ENCODE measurements around the gene RAD52.

Gene RAD52

GRCh38 chr12:981176-981828, 31.8 kb upstream of the RAD52 start:
- no peak for DNase-seq
- TF ChIP-seq POLR2A (IDR thresholded peaks at IDR 0.05; ENCODE audit: low read length) (no peak), GATA1 (IDR thresholded peaks at IDR 0.05; ENCODE audit: low read depth, low read length) (no peak)

- TF ChIP-seq POLR2A (IDR thresholded peaks at IDR 0.05; ENCODE audit: low read length): no peak
- no peak for TF ChIP-seq GATA1 (IDR thresholded peaks at IDR 0.05; ENCODE audit: low read depth, low read length)
- DNase-seq: peak; percentile 68 to 91
Observed at GRCh38 chr12:979349-979748, 29.9 kb upstream of the RAD52 start.

- DNase-seq: peak; percentile 26 to 52
- TF ChIP-seq POLR2A (IDR thresholded peaks at IDR 0.05; ENCODE audit: low read length) (no peak), GATA1 (IDR thresholded peaks at IDR 0.05; ENCODE audit: low read depth, low read length) (no peak)
Observed at GRCh38 chr12:977156-977555, 27.7 kb upstream of the RAD52 start.

- TF ChIP-seq GATA1 (IDR thresholded peaks at IDR 0.05; ENCODE audit: low read depth, low read length): no peak
- TF ChIP-seq POLR2A (IDR thresholded peaks at IDR 0.05; ENCODE audit: low read length): no peak
- peak in 1 of 2 experiments; percentile 32 for DNase-seq
Observed at GRCh38 chr12:976644-977043, 27.1 kb upstream of the RAD52 start.

- DNase-seq: no peak
- no peak for TF ChIP-seq GATA1 (IDR thresholded peaks at IDR 0.05; ENCODE audit: low read depth, low read length)
- TF ChIP-seq POLR2A (IDR thresholded peaks at IDR 0.05; ENCODE audit: low read length): no peak
Observed at GRCh38 chr12:974271-974862, 24.9 kb upstream of the RAD52 start.

GRCh38 chr12:971991-972390, 22.5 kb upstream of the RAD52 start:
- TF ChIP-seq GATA1 (IDR thresholded peaks at IDR 0.05; ENCODE audit: low read depth, low read length) (no peak), POLR2A (IDR thresholded peaks at IDR 0.05; ENCODE audit: low read length) (no peak)

GRCh38 chr12:969821-970220, 20.3 kb upstream of the RAD52 start:
- no peak for DNase-seq
- no peak for TF ChIP-seq GATA1 (IDR thresholded peaks at IDR 0.05; ENCODE audit: low read depth, low read length)
- TF ChIP-seq POLR2A (IDR thresholded peaks at IDR 0.05; ENCODE audit: low read length): no peak

More at GRCh38 chr12:971991-972390, 22.5 kb upstream of the RAD52 start:
- DNase-seq: no peak

- DNase-seq: no peak
- no peak for TF ChIP-seq GATA1 (IDR thresholded peaks at IDR 0.05; ENCODE audit: low read depth, low read length)
- no peak for TF ChIP-seq POLR2A (IDR thresholded peaks at IDR 0.05; ENCODE audit: low read length)
Observed at GRCh38 chr12:968545-968944, 19.1 kb upstream of the RAD52 start.

GRCh38 chr12:967641-968040, 18.1 kb upstream of the RAD52 start:
- TF ChIP-seq POLR2A (IDR thresholded peaks at IDR 0.05; ENCODE audit: low read length) (no peak), GATA1 (IDR thresholded peaks at IDR 0.05; ENCODE audit: low read depth, low read length) (no peak)
- no peak for DNase-seq

GRCh38 chr12:966724-967123, 17.2 kb upstream of the RAD52 start:
- no peak for TF ChIP-seq GATA1 (IDR thresholded peaks at IDR 0.05; ENCODE audit: low read depth, low read length)
- TF ChIP-seq POLR2A (IDR thresholded peaks at IDR 0.05; ENCODE audit: low read length): no peak
- no peak for DNase-seq

- TF ChIP-seq GATA1 (IDR thresholded peaks at IDR 0.05; ENCODE audit: low read depth, low read length): no peak
- no peak for TF ChIP-seq POLR2A (IDR thresholded peaks at IDR 0.05; ENCODE audit: low read length)
- DNase-seq: no peak
Observed at GRCh38 chr12:958588-959123, 9.2 kb upstream of the RAD52 start.

GRCh38 chr12:955939-956338, 6.4 kb upstream of the RAD52 start:
- TF ChIP-seq POLR2A (IDR thresholded peaks at IDR 0.05; ENCODE audit: low read length): no peak
- DNase-seq: no peak

GRCh38 chr12:954741-955140, 5.2 kb upstream of the RAD52 start:
- TF ChIP-seq POLR2A (IDR thresholded peaks at IDR 0.05; ENCODE audit: low read length): no peak
- TF ChIP-seq GATA1 (IDR thresholded peaks at IDR 0.05; ENCODE audit: low read depth, low read length): no peak
- DNase-seq: no peak

- DNase-seq: peak; percentile 52 to 81
Observed at GRCh38 chr12:953776-954175, 4.3 kb upstream of the RAD52 start.

GRCh38 chr12:951176-951575, 1.7 kb upstream of the RAD52 start:
- DNase-seq: no peak
- no peak for TF ChIP-seq POLR2A (IDR thresholded peaks at IDR 0.05; ENCODE audit: low read length)
- TF ChIP-seq GATA1 (IDR thresholded peaks at IDR 0.05; ENCODE audit: low read depth, low read length): no peak

More at GRCh38 chr12:953776-954175, 4.3 kb upstream of the RAD52 start:
- TF ChIP-seq GATA1 (IDR thresholded peaks at IDR 0.05; ENCODE audit: low read depth, low read length): no peak
